Stimulated activated CD4-positive, alpha-beta T cell treated with anti-CD3 and anti-CD28 coated beads, Interleukin-15, amount 100 ng/mL, for 1 hour (primary cell): ENCODE results near the gene LCE3A.

Experiments
- DNase-seq, 2 donors: peaks; one replicate each; pipeline ENCODE4 v3.0.0-alpha.2; 2020; ENCODE audit warnings: low read depth in 1 of 2, low spot score in 1 of 2

Gene LCE3A

GRCh38 chr1:152577168-152577567 is 45.7 kb downstream of the LCE3A start:
- no peak for DNase-seq
